ENCODE measurements around the gene DOLPP1.

The DOLPP1 gene

GRCh38 chr9:129042016-129042415 lies 38.9 kb upstream of the DOLPP1 start:
- Histone ChIP-seq H3K27ac (ENCODE audit: low read length) (no peak overlapping the region), H3K9me3 (ENCODE audit: insufficient read depth, low read depth, low read length) (no peaks in the 10 kb centered on the region), H3K4me1 (ENCODE audit: insufficient read depth, low read length) (peaks cover 6% of the 10 kb centered on the region; the same call in 1 of the 2 replicates), H3K36me3 (ENCODE audit: insufficient read depth, low read depth, low read length) (peaks cover 27% of the 10 kb centered on the region), H3K4me3 (ENCODE audit: low read length) (no peak overlapping the region), H3K27me3 (ENCODE audit: insufficient read depth, low read length) (no peaks in the 10 kb centered on the region), H3K9ac (ENCODE audit: low read depth, low read length) (no peak overlapping the region)

GRCh38 chr9:129052592-129052991 lies 28.3 kb upstream of the DOLPP1 start:
- peaks cover 22% of the 10 kb centered on the region for H3K36me3 ChIP-seq (ENCODE audit: insufficient read depth, low read depth, low read length)
- H3K27me3 ChIP-seq (ENCODE audit: insufficient read depth, low read length): no peaks in the 10 kb centered on the region
- no peak overlapping the region for H3K27ac ChIP-seq (ENCODE audit: low read length)
- H3K4me1 ChIP-seq (ENCODE audit: insufficient read depth, low read length): no peaks in the 10 kb centered on the region
- H3K9ac ChIP-seq (ENCODE audit: low read depth, low read length): no peak overlapping the region
- no peak overlapping the region for H3K4me3 ChIP-seq (ENCODE audit: low read length)
- H3K9me3 ChIP-seq (ENCODE audit: insufficient read depth, low read depth, low read length): no peaks in the 10 kb centered on the region

GRCh38 chr9:129053020-129053419 lies 27.9 kb upstream of the DOLPP1 start:
- Histone ChIP-seq H3K9me3 (ENCODE audit: insufficient read depth, low read depth, low read length) (no peaks in the 10 kb centered on the region), H3K27ac (ENCODE audit: low read length) (no peak overlapping the region), H3K36me3 (ENCODE audit: insufficient read depth, low read depth, low read length) (peaks cover 21% of the 10 kb centered on the region), H3K4me3 (ENCODE audit: low read length) (no peak overlapping the region), H3K9ac (ENCODE audit: low read depth, low read length) (no peak overlapping the region), H3K4me1 (ENCODE audit: insufficient read depth, low read length) (no peaks in the 10 kb centered on the region), H3K27me3 (ENCODE audit: insufficient read depth, low read length) (no peaks in the 10 kb centered on the region)

GRCh38 chr9:129054163-129054851 lies 26.6 kb upstream of the DOLPP1 start:
- Histone ChIP-seq H3K36me3 (ENCODE audit: insufficient read depth, low read depth, low read length) (peaks cover 11% of the 10 kb centered on the region), H3K27me3 (ENCODE audit: insufficient read depth, low read length) (no peaks in the 10 kb centered on the region), H3K27ac (ENCODE audit: low read length) (no peak overlapping the region), H3K4me1 (ENCODE audit: insufficient read depth, low read length) (no peaks in the 10 kb centered on the region), H3K9me3 (ENCODE audit: insufficient read depth, low read depth, low read length) (no peaks in the 10 kb centered on the region), H3K4me3 (ENCODE audit: low read length) (no peak overlapping the region), H3K9ac (ENCODE audit: low read depth, low read length) (no peak overlapping the region)

- no peak overlapping the region for H3K9ac ChIP-seq (ENCODE audit: low read depth, low read length)
- H3K27ac ChIP-seq (ENCODE audit: low read length): no peak overlapping the region
- peaks cover 25% of the 10 kb centered on the region for H3K36me3 ChIP-seq (ENCODE audit: insufficient read depth, low read depth, low read length)
- no peaks in the 10 kb centered on the region for H3K4me1 ChIP-seq (ENCODE audit: insufficient read depth, low read length)
- no peaks in the 10 kb centered on the region for H3K9me3 ChIP-seq (ENCODE audit: insufficient read depth, low read depth, low read length)
- no peak overlapping the region for H3K4me3 ChIP-seq (ENCODE audit: low read length)
- no peaks in the 10 kb centered on the region for H3K27me3 ChIP-seq (ENCODE audit: insufficient read depth, low read length)
Observed at GRCh38 chr9:129058965-129059795, 21.7 kb upstream of the DOLPP1 start.

- Histone ChIP-seq H3K27ac (ENCODE audit: low read length) (no peak overlapping the region), H3K9ac (ENCODE audit: low read depth, low read length) (no peak overlapping the region), H3K4me1 (ENCODE audit: insufficient read depth, low read length) (no peaks in the 10 kb centered on the region), H3K4me3 (ENCODE audit: low read length) (no peak overlapping the region), H3K9me3 (ENCODE audit: insufficient read depth, low read depth, low read length) (no peaks in the 10 kb centered on the region), H3K36me3 (ENCODE audit: insufficient read depth, low read depth, low read length) (peaks cover 33% of the 10 kb centered on the region), H3K27me3 (ENCODE audit: insufficient read depth, low read length) (no peaks in the 10 kb centered on the region)
Observed at GRCh38 chr9:129059796-129060785, 20.8 kb upstream of the DOLPP1 start.

GRCh38 chr9:129060991-129061390 lies 19.9 kb upstream of the DOLPP1 start:
- Histone ChIP-seq H3K4me3 (ENCODE audit: low read length) (no peak overlapping the region), H3K9me3 (ENCODE audit: insufficient read depth, low read depth, low read length) (no peaks in the 10 kb centered on the region), H3K4me1 (ENCODE audit: insufficient read depth, low read length) (no peaks in the 10 kb centered on the region), H3K27me3 (ENCODE audit: insufficient read depth, low read length) (no peaks in the 10 kb centered on the region), H3K27ac (ENCODE audit: low read length) (no peak overlapping the region), H3K9ac (ENCODE audit: low read depth, low read length) (no peak overlapping the region), H3K36me3 (ENCODE audit: insufficient read depth, low read depth, low read length) (peaks cover 41% of the 10 kb centered on the region)

- no peaks in the 10 kb centered on the region for H3K27me3 ChIP-seq (ENCODE audit: insufficient read depth, low read length)
- H3K4me1 ChIP-seq (ENCODE audit: insufficient read depth, low read length): no peaks in the 10 kb centered on the region
- no peaks in the 10 kb centered on the region for H3K9me3 ChIP-seq (ENCODE audit: insufficient read depth, low read depth, low read length)
- H3K27ac ChIP-seq (ENCODE audit: low read length): no peak overlapping the region
- peaks cover 53% of the 10 kb centered on the region for H3K36me3 ChIP-seq (ENCODE audit: insufficient read depth, low read depth, low read length)
- H3K4me3 ChIP-seq (ENCODE audit: low read length): no peak overlapping the region
- no peak overlapping the region for H3K9ac ChIP-seq (ENCODE audit: low read depth, low read length)
Observed at GRCh38 chr9:129063061-129063460, 17.9 kb upstream of the DOLPP1 start.

- Histone ChIP-seq H3K27ac (ENCODE audit: low read length) (no peak overlapping the region), H3K9ac (ENCODE audit: low read depth, low read length) (no peak overlapping the region), H3K4me1 (ENCODE audit: insufficient read depth, low read length) (no peaks in the 10 kb centered on the region), H3K9me3 (ENCODE audit: insufficient read depth, low read depth, low read length) (no peaks in the 10 kb centered on the region), H3K36me3 (ENCODE audit: insufficient read depth, low read depth, low read length) (peaks cover 59% of the 10 kb centered on the region), H3K4me3 (ENCODE audit: low read length) (no peak overlapping the region), H3K27me3 (ENCODE audit: insufficient read depth, low read length) (no peaks in the 10 kb centered on the region)
Observed at GRCh38 chr9:129064499-129064908, 16.4 kb upstream of the DOLPP1 start.

GRCh38 chr9:129068110-129068509 lies 12.8 kb upstream of the DOLPP1 start:
- H3K36me3 ChIP-seq (ENCODE audit: insufficient read depth, low read depth, low read length): peaks cover 42% of the 10 kb centered on the region
- no peak overlapping the region for H3K27ac ChIP-seq (ENCODE audit: low read length)
- no peaks in the 10 kb centered on the region for H3K9me3 ChIP-seq (ENCODE audit: insufficient read depth, low read depth, low read length)
- H3K4me3 ChIP-seq (ENCODE audit: low read length): no peak overlapping the region
- no peaks in the 10 kb centered on the region for H3K27me3 ChIP-seq (ENCODE audit: insufficient read depth, low read length)
- peaks cover 10% of the 10 kb centered on the region for H3K4me1 ChIP-seq (ENCODE audit: insufficient read depth, low read length)
- no peak overlapping the region for H3K9ac ChIP-seq (ENCODE audit: low read depth, low read length)
